Stimulated activated CD4-positive, alpha-beta T cell treated with anti-CD3 and anti-CD28 coated beads, TNF-alpha, amount 100 ng/mL, for 24 hours (primary cell): ENCODE data around the gene PRKCE.

ENCODE experiments used
- DNase-seq, 3 experiments: peaks; one replicate each; pipeline ENCODE4 v3.0.0-alpha.2; 2020; ENCODE audit warnings: low read depth in 3 of 3

Gene PRKCE

GRCh38 chr2:46167924-46168323 lies 516.4 kb downstream of the PRKCE start:
- DNase-seq: no peak

- no peak for DNase-seq
These were observed 518.0 kb downstream of the PRKCE start for GRCh38 chr2:46169467-46169866.

DNA sequence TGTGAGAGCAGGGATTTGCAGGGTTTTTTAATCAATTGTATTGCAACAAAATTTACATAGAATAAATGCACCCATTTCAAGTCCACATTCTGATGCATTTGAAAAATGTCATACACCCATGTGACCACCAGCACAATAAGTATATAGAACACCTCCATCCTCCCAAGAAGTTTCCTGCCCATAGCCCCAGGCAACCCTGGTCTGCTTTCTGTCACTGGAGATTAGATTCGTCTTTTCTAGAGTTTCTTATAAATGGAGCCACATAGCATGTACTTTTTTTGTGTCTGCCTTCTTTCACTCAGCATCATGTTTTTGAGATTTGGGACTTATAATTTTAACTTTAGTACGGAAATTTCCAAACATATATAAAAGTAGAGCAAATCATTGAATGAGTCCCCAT lies 518.6 kb downstream of the PRKCE start:
- no peak for DNase-seq

DNA sequence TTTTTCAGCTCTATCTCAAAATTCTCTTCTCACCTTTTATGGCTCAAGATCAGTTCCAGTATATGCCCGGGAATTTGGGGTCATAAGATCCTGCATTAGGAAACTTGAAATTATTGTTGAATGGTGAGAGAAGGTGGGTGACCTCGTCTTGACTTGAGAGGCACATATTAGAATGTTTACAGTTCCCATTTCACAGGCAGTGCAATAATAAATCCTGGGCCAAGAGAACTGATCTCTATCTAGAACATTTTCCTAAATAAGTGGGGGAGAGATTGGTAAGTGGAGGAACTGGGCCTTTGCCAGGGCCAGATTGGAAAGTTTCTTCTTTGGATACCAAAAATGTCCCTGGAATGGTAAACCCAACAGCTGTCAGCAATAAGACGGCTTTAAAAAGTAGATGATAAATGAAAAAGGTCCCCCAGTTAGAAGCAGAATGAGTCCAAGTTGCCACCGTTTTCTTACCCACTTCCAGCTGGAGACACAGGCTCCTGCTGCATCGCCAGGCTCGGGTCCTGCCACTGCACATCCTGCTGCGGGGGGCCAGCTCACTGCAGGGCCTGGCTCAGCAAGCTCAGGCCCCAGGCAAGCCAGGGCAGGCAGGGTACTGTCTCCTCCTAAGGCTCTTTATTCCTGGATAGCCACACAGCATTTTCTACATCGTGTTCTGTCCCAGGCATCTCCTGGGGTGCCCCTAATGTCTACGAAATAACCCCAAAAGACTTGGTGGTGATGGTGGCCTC lies 519.3 kb downstream of the PRKCE start:
- DNase-seq: no peak

GRCh38 chr2:46171411-46171953 lies 520.0 kb downstream of the PRKCE start:
- no peak for DNase-seq

DNA sequence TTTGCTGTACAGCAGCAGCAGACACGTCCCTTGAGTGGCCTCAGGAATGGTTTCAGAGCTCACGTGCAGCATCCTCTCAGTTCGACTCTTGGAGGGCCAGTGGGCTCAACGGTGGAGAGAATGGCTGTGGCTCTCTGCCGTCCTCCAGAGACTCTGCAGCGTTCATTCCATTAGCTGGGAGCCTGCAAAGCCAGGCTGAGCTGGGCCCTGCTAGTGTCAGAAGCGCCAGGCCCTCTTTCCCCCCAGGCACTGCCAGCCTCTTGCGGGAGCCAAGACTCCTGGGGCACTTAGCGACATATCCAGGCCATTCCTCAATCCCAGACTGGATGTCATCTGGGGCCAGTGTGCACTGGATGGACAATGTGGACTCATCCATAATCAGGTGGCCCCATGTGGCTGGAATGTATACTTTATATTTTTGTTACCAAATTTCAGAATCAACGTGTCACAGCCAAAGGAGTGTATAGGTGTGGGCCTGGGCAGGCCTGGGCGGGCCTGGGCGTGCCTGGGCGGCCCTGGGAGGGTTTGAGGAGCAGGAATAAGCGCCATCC lies 520.6 kb downstream of the PRKCE start:
- no peak for DNase-seq

GRCh38 chr2:46173030-46173429 lies 521.6 kb downstream of the PRKCE start:
- DNase-seq: no peak

DNA sequence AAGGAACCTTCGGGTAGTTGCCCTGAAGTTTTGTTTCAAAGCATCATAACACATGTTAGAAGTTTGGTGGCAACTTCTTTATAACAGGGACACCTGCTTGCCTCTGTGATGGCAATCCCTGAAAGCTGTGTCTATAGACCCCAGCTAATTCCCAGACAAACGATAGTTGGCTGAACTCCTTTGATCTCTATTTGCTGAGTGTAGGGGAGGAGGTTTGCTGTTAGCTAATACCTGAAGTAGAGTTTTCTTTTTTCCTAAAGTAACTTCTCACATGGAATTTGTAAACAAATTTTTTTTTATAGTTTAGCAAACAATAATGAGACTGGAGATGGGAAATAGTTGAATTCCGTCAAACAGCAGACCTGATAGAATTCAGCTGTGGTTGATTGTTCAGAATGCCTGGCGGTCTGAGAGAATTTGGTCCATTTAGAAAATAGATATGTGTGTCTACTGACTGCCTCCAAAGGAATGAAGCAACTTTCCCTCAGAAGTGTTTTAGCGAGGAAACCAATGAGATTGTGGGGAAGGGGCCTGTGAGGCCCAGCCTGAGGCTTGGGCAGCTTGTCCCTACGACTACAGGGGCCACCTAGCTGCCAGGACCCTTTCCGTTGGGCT lies 522.3 kb downstream of the PRKCE start:
- DNase-seq: no peak

DNA sequence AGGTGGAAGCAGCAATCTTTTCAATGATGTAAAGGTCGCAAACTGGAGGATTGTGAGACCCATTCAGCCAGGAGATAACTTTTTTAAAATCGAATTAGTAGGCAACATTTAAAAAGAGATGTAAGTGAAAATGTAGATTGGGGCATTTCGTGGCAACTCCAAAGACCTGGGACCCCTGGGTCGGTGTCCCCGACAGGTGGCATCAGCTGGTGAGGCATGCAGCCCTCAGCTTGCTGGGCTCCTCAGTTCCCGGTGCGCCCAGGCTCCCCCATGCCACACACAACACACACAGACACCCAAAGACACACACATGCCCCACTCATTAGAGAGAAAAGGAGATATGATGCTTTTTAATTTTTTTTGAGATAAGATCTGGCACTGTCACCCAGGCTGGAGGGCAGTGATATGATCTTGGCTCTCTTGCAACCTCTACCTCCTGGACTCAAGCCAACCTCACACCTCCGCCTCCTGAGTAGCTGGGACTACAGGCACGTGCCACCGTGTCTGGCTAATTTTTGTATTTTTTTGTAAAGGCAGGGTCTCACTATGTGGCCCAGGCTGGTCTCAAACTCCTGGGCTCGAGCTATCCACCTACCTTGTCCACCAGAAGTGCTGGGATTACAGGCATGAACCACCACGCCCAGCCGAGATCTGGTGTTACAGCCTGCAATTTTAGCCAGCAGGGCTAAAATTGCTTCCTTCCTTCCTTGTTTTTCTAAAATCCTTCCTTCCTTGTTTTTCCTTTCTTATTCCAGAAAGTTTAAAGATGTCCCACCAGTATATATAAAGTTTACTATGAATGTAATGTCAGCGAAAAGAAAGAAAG lies 523.1 kb downstream of the PRKCE start:
- DNase-seq: no peak

DNA sequence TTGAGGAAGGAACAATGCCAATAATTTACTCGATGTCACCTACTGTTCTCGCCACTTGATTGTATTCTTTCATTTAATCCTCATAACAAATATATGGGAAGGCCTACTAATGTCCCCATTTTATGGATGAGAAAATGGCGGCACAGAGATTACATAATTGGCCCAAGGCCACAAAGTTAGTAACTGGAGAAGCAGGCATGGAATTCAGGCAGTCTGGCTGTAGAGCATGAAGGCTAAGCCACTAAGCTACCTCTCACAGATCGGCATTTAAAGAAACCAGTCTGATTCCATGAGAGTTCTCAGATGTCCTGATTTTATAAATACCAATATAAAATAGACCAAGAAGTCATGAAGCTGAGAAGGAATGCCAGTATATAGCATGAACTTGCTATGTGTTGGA lies 523.9 kb downstream of the PRKCE start:
- DNase-seq: no peak

- DNase-seq: no peak
These were observed 526.1 kb downstream of the PRKCE start for GRCh38 chr2:46177461-46178089.

- peak; percentile 2 to 37 (median 13) for DNase-seq
These were observed 527.7 kb downstream of the PRKCE start for GRCh38 chr2:46179037-46179621.

DNA sequence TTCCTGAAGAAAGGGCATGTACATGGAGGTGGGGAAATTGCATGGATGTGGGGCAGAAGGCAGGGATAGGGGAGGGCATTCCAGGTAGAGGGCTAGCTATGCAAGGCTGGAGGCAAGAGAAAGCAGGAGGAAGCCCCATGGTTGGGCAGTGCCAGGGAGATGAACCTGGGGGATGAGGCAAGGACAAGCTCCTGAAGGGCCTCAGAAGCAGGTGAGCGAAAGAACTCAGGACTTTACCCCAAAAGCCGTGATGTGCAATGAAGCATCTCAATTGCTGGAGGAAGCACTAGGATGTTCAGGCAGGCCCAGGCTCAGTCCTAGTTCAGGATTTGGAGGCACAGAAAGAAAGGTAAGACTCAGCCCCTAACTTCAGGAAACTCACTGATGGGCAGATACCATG lies 528.7 kb downstream of the PRKCE start:
- no peak for DNase-seq

DNA sequence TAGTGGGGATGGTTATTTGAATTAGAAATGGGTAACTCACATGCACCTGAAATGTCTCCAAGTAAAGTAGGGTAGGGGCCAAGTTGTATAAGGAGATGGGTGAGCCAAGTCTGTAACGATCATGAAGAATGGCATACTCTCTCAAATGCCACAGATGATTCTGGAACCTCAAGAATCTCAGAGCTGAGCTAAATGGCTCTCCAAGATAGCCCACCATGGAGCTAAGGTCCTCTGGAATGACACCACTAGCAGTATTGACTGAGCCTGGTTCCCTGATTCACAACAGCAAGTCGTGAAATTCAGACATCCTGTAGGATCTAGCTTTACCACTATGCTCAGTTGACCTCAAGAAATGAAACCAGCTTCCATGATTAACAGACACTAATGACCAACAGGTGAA lies 529.8 kb downstream of the PRKCE start:
- DNase-seq: no peak

DNA sequence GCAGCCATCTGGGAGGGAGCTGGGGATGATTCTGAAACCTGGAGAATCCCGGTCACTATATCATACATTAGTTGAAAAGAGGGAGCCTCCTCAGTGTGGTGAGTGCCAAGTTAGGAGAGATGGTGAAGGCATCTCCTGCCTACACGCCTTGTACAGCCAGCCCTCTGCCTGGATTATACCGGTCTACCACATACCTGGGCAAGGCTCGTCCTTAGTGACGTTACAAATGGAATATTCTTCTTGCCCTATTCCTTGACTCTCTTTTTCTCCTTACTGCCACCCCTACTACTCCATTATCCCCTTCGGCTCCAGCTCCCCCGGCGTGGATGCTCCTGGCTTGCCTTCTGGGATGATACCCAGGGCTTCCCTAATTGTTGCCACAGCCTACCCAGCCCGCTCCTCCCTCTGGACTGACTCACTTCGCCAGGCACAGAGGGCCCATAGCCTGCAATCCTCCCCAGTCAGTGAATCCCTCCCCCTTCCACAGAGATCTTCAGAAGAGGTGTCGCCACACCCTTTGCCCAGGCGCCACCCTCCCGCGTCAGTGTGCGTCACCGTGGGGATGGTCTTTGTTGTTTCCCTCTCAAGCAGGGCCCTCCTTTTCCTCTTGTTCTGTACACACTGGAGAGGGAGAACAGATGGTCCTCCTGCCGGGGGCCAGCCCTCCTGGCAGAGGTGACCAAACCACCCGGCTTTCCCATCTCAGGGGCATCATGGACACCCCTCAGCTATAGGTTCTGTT lies 530.5 kb downstream of the PRKCE start:
- DNase-seq: no peak

DNA sequence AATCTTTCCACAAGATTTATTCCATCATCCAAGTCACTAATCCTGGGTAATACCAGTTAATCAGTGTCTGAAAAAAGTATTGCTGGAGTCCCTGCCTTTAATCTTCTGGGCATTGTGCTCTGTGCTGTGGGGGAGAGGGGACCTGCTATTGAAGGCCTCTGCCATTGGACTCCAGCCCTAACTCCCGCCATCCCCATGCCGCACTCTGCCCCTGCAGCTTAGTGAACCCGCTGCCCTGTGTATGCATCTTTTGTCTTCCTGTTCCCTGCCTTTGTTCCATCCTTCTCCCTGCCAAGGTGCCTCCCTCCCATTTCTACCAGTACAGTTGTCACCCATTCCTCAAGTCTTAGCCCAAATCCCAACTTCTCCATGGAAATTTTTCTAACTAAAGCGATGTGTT lies 532.0 kb downstream of the PRKCE start:
- no peak for DNase-seq

DNA sequence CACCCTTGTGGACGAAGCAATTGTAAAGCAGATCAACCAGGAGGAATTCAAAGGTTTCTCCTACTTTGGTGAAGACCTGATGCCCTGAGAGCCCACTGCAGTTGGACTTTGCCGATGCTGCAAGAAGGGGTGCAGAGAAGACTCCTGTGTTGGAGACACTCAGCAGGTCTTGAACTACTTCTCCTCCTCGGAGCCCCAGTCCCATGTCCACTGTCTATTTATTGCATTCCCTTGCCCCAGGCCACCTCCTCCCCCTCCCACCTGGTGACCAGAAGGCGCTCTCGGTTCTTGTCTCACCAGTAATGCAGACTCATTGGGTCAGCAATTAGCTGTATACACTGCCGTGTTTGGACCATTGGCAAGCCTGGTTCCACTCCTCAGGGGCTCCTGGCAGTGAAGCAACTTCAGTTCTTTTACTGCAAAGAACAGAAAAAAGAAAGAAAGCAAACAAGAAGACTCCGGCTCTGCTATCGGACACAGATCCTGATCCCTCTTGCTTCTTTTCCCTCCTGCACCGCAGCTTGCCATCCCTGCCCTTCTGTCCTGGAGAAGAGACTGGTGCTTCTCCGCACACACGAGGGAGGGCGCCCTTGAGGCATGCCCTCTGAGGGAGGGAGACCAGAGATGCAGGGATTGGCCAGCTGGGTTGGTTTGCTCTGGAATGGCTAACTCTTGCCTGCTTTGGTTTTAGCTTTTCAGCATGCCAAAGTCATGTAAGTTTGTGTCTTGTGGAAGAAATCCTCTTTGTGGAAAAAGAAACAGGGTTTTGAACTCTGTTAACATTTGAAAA lies 533.5 kb downstream of the PRKCE start:
- DNase-seq: no peak

DNA sequence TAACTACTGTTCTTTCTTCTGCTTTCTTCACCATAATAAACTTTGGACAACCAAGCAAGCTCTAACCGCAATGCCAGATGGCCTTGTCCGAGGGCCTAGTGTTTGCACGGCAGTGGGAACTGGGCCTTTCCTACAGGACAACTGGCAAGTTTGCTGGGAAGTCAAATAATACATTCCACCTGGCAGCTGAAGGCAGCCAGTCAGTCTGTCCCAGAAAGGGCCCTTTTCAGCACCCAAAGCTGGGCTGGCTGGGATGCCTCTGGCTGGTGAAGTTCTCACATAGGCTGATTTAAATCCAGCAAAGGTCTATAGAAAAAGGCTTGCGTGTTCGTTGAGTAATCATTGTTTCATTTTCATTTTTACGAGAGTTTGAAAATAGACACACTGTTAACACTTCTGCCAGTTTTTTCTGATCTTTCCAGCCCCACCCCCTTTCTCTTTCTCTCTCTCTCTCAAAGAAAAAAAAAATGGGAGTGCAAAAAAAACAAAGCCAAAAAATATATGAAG lies 535.7 kb downstream of the PRKCE start:
- peak in 2 of 3 experiments; percentile 16 to 28 for DNase-seq

GRCh38 chr2:46188041-46188716 lies 536.7 kb downstream of the PRKCE start:
- no peak for DNase-seq
